Fibroblast of lung (primary cell): ENCODE results near the gene SNRPD1. TPM values are rescaled to one million over a fixed set of nuclear protein-coding genes. Genes with fewer than 3 reads are reported as not detected.

Experiments used
- DNase-seq, 2 donors: peaks; one replicate each; pipeline versions ENCODE4 v3.0.0 to v3.0.0-alpha.2; 2010; ENCODE audit warnings: low read depth in 2 of 2
- H2AFZ ChIP-seq: 2 replicates; pipeline ENCODE4 v1.5.1; 2012; ENCODE audit warnings: low read length, control low read depth, inconsistent platforms
- H3K27ac ChIP-seq: 2 replicates; pipeline ENCODE4 v1.5.1; 2011; ENCODE audit warnings: low read length, control low read depth; ENCODE audit not compliant: insufficient read depth
- H3K27me3 ChIP-seq: 2 replicates; pipeline ENCODE4 v1.5.1; 2011; ENCODE audit warnings: mild to moderate bottlenecking, low read length; ENCODE audit not compliant: control insufficient read depth, insufficient read depth
- H3K36me3 ChIP-seq: 2 replicates; pipeline ENCODE4 v1.5.1; 2011; ENCODE audit warnings: low read length; ENCODE audit not compliant: control insufficient read depth, insufficient read depth
- H3K4me1 ChIP-seq: 2 replicates; pipeline ENCODE4 v1.5.1; 2011; ENCODE audit warnings: low read length; ENCODE audit not compliant: control insufficient read depth, insufficient read depth; ENCODE audit errors: extremely low read depth
- H3K4me2 ChIP-seq: 2 replicates; pipeline ENCODE4 v1.5.1; 2011; ENCODE audit warnings: low read length, control low read depth; ENCODE audit not compliant: insufficient read depth; ENCODE audit errors: extremely low read depth
- H3K4me3 ChIP-seq, 4 experiments: fragments of 200-600 bp in 1 of 4; sonication (generic) in 1 of 4; replicated peaks in 1 of 4; 2 replicates each; pipeline ENCODE4 v1.5.1; 2011 to 2016; ENCODE audit warnings: low read length in 4 of 4, low read depth in 3 of 4, mild to moderate bottlenecking in 3 of 4, control low read depth in 2 of 4, inconsistent platforms in 1 of 4, mixed read lengths in 1 of 4; ENCODE audit not compliant: insufficient read depth in 1 of 4; ENCODE audit errors: control extremely low read depth in 1 of 4
- H3K79me2 ChIP-seq: 2 replicates; pipeline ENCODE4 v1.5.1; 2012; ENCODE audit warnings: mild to moderate bottlenecking, low read length, inconsistent platforms; ENCODE audit not compliant: control insufficient read depth, insufficient read depth
- H3K9ac ChIP-seq: 2 replicates; pipeline ENCODE4 v1.5.1; 2011; ENCODE audit warnings: mild to moderate bottlenecking, low read length, control low read depth; ENCODE audit not compliant: insufficient read depth
- H3K9me3 ChIP-seq: 2 replicates; pipeline ENCODE4 v1.5.1; 2012; ENCODE audit warnings: low read depth, low read length; ENCODE audit not compliant: control insufficient read depth, insufficient read depth
- H4K20me1 ChIP-seq: 2 replicates; pipeline ENCODE4 v1.5.1; 2011; ENCODE audit warnings: low read length; ENCODE audit not compliant: control insufficient read depth, insufficient read depth; ENCODE audit errors: extremely low read depth
- EZH2 ChIP-seq: IDR thresholded peaks from 2 replicates; pipeline ENCODE4 v1.5.1; 2012; ENCODE audit warnings: low read length, control low read depth, mild to moderate bottlenecking; ENCODE audit errors: missing control alignments
- polyA minus RNA-seq: library from RNA; depleted of rRNA, polyadenylated mRNA; stranded (reverse); fragments of >200 nt; gene quantifications from 2 replicates; pipeline ENCODE4 v1.2.3, GENCODE V29; 2011; ENCODE audit warnings: low replicate concordance
- polyA plus RNA-seq, 2 donors: library from polyadenylated mRNA; depleted of rRNA in 1 of 2; stranded (reverse) in 1 of 2; unstranded in 1 of 2; fragments of >200 nt; gene quantifications; 2 replicates each; pipeline ENCODE4 v1.2.1, GENCODE V29; 2011 to 2012; ENCODE audit warnings: missing spikeins in 1 of 2
- total RNA-seq: library from RNA; depleted of rRNA; stranded (reverse); fragments of >200 nt; gene quantifications from 2 replicates; pipeline ENCODE4 v1.2.1, GENCODE V29; 2014
- TF ChIP-seq, protein P1 (sequence below), 2 donors: IDR thresholded peaks in 1 of 2; conservative IDR thresholded peaks in 1 of 2; 1 replicate in 1 of 2; 2 replicates in 1 of 2; pipeline ENCODE4 v1.5.1; 2011 to 2012; ENCODE audit warnings: low read length in 2 of 2, control low read depth in 1 of 2, inconsistent platforms in 1 of 2, low read depth in 1 of 2, mild to moderate bottlenecking in 1 of 2

The SNRPD1 gene
- total RNA-seq (9.2 and 10.2 TPM in 2 replicates), polyA plus RNA-seq (26.2 and 41.4 TPM in 2 replicates), polyA minus RNA-seq (0.86 and 1.4 TPM in 2 replicates)
- 103 and 126 TPM in 2 replicates for polyA plus RNA-seq (2012)

DNA sequence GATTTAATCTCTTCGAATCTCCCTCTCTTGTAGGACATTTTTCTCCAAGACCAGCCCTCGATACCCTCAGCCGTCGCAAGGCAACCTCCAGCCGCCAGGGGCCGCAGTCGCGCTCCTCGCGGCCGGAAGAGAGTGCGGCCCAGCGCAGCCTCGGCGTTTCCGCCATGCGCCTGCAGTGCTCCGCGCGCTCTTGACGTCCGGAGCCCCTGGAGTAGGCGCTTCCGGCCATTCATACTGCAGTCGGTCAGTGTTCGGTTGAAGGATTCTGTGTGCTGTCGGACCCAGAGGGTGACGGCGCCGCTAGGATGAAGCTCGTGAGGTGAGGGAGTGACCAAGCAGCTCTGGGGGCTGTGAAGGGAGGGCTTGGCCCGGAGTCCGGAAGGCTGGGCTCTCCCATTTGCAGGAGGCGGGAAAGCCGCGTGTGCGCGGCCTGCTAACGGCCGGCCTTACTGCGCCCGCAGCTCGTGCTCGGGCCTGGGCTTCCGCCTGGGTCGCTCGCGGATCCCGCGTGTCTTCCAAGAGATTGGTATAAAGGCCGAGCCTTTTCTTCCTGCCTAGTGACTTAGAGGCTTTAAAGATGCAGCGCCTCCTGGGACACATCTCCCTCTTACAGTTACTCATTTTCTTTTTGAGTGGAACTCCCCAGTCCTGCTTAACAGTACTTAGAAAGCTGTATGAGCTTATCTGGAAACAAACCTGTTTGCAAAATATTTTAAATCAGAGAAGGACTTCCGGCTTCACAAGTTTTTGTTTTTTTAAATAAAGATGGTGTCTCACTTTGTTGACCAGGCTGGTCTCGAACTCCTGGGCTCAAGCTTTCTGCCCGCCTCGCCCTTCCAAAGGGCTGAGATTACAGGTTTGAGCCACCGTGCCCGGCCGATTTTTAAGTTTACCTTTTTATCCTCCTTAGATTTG lies at the start of gene SNRPD1:
SNRPD1 (plus strand) TSS at position 190 of the 915 bp plus-strand sequence; CDS start at position 306, 116 bp downstream.
- H3K4me3 ChIP-seq: peak within 1 kb of the TSS; percentile 78 to 100 (median 92)
- no peaks in the 10 kb centered on the region for H4K20me1 ChIP-seq
- H2AFZ ChIP-seq: peak within 1 kb of the TSS; percentile 89
- peak within 1 kb of the TSS; percentile 96 for H3K27ac ChIP-seq
- H3K79me2 ChIP-seq: peaks cover 49% of the 10 kb centered on the region
- TF ChIP-seq, protein P1, sequence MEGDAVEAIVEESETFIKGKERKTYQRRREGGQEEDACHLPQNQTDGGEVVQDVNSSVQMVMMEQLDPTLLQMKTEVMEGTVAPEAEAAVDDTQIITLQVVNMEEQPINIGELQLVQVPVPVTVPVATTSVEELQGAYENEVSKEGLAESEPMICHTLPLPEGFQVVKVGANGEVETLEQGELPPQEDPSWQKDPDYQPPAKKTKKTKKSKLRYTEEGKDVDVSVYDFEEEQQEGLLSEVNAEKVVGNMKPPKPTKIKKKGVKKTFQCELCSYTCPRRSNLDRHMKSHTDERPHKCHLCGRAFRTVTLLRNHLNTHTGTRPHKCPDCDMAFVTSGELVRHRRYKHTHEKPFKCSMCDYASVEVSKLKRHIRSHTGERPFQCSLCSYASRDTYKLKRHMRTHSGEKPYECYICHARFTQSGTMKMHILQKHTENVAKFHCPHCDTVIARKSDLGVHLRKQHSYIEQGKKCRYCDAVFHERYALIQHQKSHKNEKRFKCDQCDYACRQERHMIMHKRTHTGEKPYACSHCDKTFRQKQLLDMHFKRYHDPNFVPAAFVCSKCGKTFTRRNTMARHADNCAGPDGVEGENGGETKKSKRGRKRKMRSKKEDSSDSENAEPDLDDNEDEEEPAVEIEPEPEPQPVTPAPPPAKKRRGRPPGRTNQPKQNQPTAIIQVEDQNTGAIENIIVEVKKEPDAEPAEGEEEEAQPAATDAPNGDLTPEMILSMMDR (conservative IDR thresholded peaks at IDR 0.05 in 1 of 2, IDR thresholded peaks at IDR 0.05 in 1 of 2; ENCODE audit: low read depth in 1 of 2, low read length in 2 of 2): peak; percentile 91 to 94
- no peak for TF ChIP-seq EZH2
- peak within 1 kb of the TSS; percentile 86 for H3K9ac ChIP-seq
- H3K4me2 ChIP-seq: peak within 1 kb of the TSS; percentile 90
- no peaks in the 10 kb centered on the region for H3K9me3 ChIP-seq
- H3K4me1 ChIP-seq: no peaks in the 10 kb centered on the region
- no peaks in the 10 kb centered on the region for H3K36me3 ChIP-seq
- DNase-seq: peak; percentile 92
- H3K27me3 ChIP-seq: no peaks in the 10 kb centered on the region

DNA sequence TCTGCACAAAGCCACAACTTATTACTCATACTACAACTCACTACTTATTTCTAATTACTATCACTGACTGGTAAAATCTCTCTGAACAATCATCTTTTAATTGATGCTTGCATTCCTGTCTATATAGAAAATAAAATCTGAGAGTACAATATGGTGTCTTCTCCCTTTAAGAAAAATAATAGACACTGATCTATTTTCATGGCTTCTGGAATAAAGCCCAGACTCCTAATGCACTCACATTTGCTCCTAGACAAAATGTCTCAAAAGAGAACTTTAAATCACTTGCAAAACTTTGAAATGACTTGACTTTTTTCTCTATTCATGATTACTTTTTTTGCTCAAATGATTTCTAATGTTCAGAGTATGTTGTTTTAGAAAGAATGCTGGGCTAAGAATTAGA lies 40.3 kb upstream of the SNRPD1 start:
- Histone ChIP-seq H3K27me3 (no peaks in the 10 kb centered on the region), H3K27ac (no peak overlapping the region)
- TF ChIP-seq EZH2: no peak
- TF ChIP-seq, protein P1 (conservative IDR thresholded peaks at IDR 0.05 in 1 of 2, IDR thresholded peaks at IDR 0.05 in 1 of 2; ENCODE audit: low read depth in 1 of 2, low read length in 2 of 2): no peak

DNA sequence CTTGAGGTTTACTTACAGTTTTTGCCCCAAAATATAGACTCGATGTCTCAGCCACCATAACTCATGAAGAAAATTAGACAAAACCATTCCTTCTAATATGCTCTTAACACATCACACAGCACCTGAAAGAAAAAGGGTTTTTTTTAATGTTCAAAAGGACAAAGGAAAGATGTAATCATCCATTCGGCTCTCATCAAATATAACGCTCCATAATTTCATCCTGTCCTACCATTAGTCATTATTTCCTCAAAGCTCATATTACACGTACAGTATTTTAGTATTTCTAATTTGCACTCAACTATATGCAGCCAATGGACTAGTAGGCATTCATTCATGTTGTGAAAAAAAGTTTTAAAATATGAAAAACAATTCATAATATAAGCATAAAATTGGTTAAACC lies 36.5 kb upstream of the SNRPD1 start:
- Histone ChIP-seq H3K27ac (no peak overlapping the region), H3K9ac (no peak overlapping the region), H3K4me2 (no peak overlapping the region), H3K79me2 (no peaks in the 10 kb centered on the region), H3K4me3 (no peak overlapping the region), H3K36me3 (no peaks in the 10 kb centered on the region), H4K20me1 (no peaks in the 10 kb centered on the region), H2AFZ (no peak overlapping the region), H3K4me1 (no peaks in the 10 kb centered on the region), H3K27me3 (no peaks in the 10 kb centered on the region), H3K9me3 (no peaks in the 10 kb centered on the region)
- no peak for DNase-seq
- no peak for TF ChIP-seq EZH2
- TF ChIP-seq, protein P1 (conservative IDR thresholded peaks at IDR 0.05 in 1 of 2, IDR thresholded peaks at IDR 0.05 in 1 of 2; ENCODE audit: low read depth in 1 of 2, low read length in 2 of 2): no peak

More for the DNA sequence above, 40.3 kb upstream of the SNRPD1 start:
- DNase-seq: peak in 1 of 2 donors; percentile 5
- Histone ChIP-seq H2AFZ (no peak overlapping the region), H3K9ac (no peak overlapping the region), H4K20me1 (no peaks in the 10 kb centered on the region), H3K4me2 (no peak overlapping the region), H3K4me1 (no peaks in the 10 kb centered on the region), H3K36me3 (no peaks in the 10 kb centered on the region), H3K4me3 (no peak overlapping the region), H3K9me3 (no peaks in the 10 kb centered on the region), H3K79me2 (no peaks in the 10 kb centered on the region)
